ENCODE results near the gene MSH5. TPM values are rescaled to one million over a fixed set of nuclear protein-coding genes. Genes with fewer than 3 reads are reported as not detected.

MSH5 gene
- total and polyA plus RNA-seq, 9 of the 15 experiments (the other 6 are each of a cell fraction or from before 2014, with no cell fraction given): 12.5 to 104 (median 46.6) TPM

GRCh38 chr6:31702819-31703716 is 36.7 kb upstream of the MSH5 start, which contains the start of gene ABHD16A (continued):
- peak; percentile 84 for TF ChIP-seq CTCFL (IDR thresholded peaks at IDR 0.05; ENCODE audit: borderline replicate concordance, insufficient read depth, low read depth, low read length, poor library complexity, severe bottlenecking)
- peak; percentile 70 for TF ChIP-seq ZNF740 (CRISPR knock-in tag; IDR thresholded peaks at IDR 0.05)
- no peak for TF ChIP-seq ZNF740 (tag; IDR thresholded peaks at IDR 0.05)
- 0 out of 2 replicates have a peak, but pooled peaks have one; percentile 9 for TF ChIP-seq KDM2B (CRISPR knock-in tag; IDR thresholded peaks at IDR 0.05)
- TF ChIP-seq ZNF583 (CRISPR knock-in tag; IDR thresholded peaks at IDR 0.05): no peak
- TF ChIP-seq PTRF (tag; IDR thresholded peaks at IDR 0.05): no peak
- no peak for TF ChIP-seq GATAD2B (IDR thresholded peaks at IDR 0.05; ENCODE audit: borderline replicate concordance)
- TF ChIP-seq ZNF76 (CRISPR knock-in tag; IDR thresholded peaks at IDR 0.05; ENCODE audit: borderline replicate concordance): peak; percentile 65; the same call in 1 of the 2 replicates
- TF ChIP-seq BRD9 (IDR thresholded peaks at IDR 0.05; ENCODE audit: low read depth, partially characterized antibody): peak; percentile 90
- TF ChIP-seq ZNF253 (CRISPR knock-in tag; conservative IDR thresholded peaks at IDR 0.05): no peak
- peak; percentile 80 for TF ChIP-seq GATA2 (CRISPR knock-in tag; IDR thresholded peaks at IDR 0.05)
- peak; percentile 74; the same call in 1 of the 2 replicates for TF ChIP-seq CREB3L1 (IDR thresholded peaks at IDR 0.05; ENCODE audit: borderline replicate concordance, low read depth)
- peak; percentile 77; the same call in 1 of the 2 replicates for TF ChIP-seq TRIM25 (IDR thresholded peaks at IDR 0.05; ENCODE audit: borderline replicate concordance)
- TF ChIP-seq ZNF79 (CRISPR knock-in tag; IDR thresholded peaks at IDR 0.05; ENCODE audit: low read depth): no peak
- TF ChIP-seq CREB1 (IDR thresholded peaks at IDR 0.05): peak; percentile 94
- peak; percentile 94 for TF ChIP-seq CREB1 (CRISPR knock-in tag; IDR thresholded peaks at IDR 0.05)
